HG02938 (cell line): ENCODE data around the gene SERPINB2.
A peak's percentile ranks its signal among the peaks of the same experiment; 100 is the strongest.

Experiments used
- ATAC-seq: cut with Tn5 transposase; IDR thresholded peaks from one replicate; pipeline ENCODE4 v1.9.1; 2021; ENCODE audit warnings: mild to moderate bottlenecking, moderate library complexity; ENCODE audit not compliant: unreplicated experiment

The SERPINB2 gene

GRCh38 chr18:63887424-63887823 is at the start of gene SERPINB2:
TSS of gene SERPINB2 (plus strand) at chr18:63887705. CDS start at chr18:63891445, 3,740 bp downstream.
- no peak for ATAC-seq

GRCh38 chr18:63843008-63843407 is 44.5 kb upstream of the SERPINB2 start:
- ATAC-seq, result no peak

GRCh38 chr18:63844254-63844653 is 43.3 kb upstream of the SERPINB2 start:
- ATAC-seq, result peak; percentile 52

GRCh38 chr18:63848159-63848558 is 39.3 kb upstream of the SERPINB2 start:
- peak; percentile 59 for ATAC-seq

GRCh38 chr18:63850020-63850419 is 37.5 kb upstream of the SERPINB2 start:
- no peak for ATAC-seq

- no peak for ATAC-seq
Observed at GRCh38 chr18:63850636-63851035, 36.9 kb upstream of the SERPINB2 start.

- ATAC-seq, result no peak
Observed at GRCh38 chr18:63858456-63858855, 29.0 kb upstream of the SERPINB2 start.

GRCh38 chr18:63859781-63860475 is 27.6 kb upstream of the SERPINB2 start:
- ATAC-seq, result no peak

- no peak for ATAC-seq
Observed at GRCh38 chr18:63860531-63860930, 27.0 kb upstream of the SERPINB2 start.

GRCh38 chr18:63867368-63868125 is 20.0 kb upstream of the SERPINB2 start:
- ATAC-seq, result no peak

- ATAC-seq, result no peak
Observed at GRCh38 chr18:63868546-63868945, 19.0 kb upstream of the SERPINB2 start.

GRCh38 chr18:63869374-63869773 is 18.1 kb upstream of the SERPINB2 start:
- ATAC-seq, result no peak

GRCh38 chr18:63869851-63870250 is 17.7 kb upstream of the SERPINB2 start:
- ATAC-seq, result no peak

GRCh38 chr18:63871836-63872235 is 15.7 kb upstream of the SERPINB2 start:
- no peak for ATAC-seq

- ATAC-seq, result no peak
Observed at GRCh38 chr18:63872586-63872985, 14.9 kb upstream of the SERPINB2 start.

- ATAC-seq, result no peak
Observed at GRCh38 chr18:63878343-63878742, 9.2 kb upstream of the SERPINB2 start.

- ATAC-seq, result no peak
Observed at GRCh38 chr18:63878925-63879324, 8.6 kb upstream of the SERPINB2 start.

- no peak for ATAC-seq
Observed at GRCh38 chr18:63879709-63880108, 7.8 kb upstream of the SERPINB2 start.

GRCh38 chr18:63881851-63882250 is 5.7 kb upstream of the SERPINB2 start:
- ATAC-seq, result no peak

GRCh38 chr18:63882333-63883141 is 5.0 kb upstream of the SERPINB2 start:
- no peak for ATAC-seq

- no peak for ATAC-seq
Observed at GRCh38 chr18:63883617-63884016, 3.9 kb upstream of the SERPINB2 start.
